ENCODE measurements around the gene ROBO2.

DNA sequence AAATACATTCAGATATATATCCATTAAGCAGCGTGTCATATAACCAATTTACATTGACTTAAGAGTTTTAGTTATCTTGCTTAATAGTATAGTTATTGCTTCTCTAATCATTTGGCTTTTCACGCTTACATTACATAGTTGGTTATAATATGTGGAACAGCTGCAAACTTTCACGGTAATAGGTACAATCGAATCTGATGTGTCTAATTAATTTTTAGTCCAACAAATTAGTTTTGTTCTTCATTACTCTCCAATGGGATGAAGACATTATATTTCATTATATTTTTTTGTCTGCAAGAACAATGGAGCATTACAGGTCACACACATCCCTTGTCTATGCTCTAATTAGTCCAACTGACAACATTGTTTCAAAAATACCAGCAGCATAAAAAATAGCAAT is 546.3 kb downstream of the ROBO2 start:
- TF ChIP-seq POLR2AphosphoS5 (IDR thresholded peaks at IDR 0.05; ENCODE audit: low read depth) (no peak), REST (IDR thresholded peaks at IDR 0.05; ENCODE audit: insufficient replicate concordance, low read depth) (no peak)
- TF ChIP-seq, protein P1, sequence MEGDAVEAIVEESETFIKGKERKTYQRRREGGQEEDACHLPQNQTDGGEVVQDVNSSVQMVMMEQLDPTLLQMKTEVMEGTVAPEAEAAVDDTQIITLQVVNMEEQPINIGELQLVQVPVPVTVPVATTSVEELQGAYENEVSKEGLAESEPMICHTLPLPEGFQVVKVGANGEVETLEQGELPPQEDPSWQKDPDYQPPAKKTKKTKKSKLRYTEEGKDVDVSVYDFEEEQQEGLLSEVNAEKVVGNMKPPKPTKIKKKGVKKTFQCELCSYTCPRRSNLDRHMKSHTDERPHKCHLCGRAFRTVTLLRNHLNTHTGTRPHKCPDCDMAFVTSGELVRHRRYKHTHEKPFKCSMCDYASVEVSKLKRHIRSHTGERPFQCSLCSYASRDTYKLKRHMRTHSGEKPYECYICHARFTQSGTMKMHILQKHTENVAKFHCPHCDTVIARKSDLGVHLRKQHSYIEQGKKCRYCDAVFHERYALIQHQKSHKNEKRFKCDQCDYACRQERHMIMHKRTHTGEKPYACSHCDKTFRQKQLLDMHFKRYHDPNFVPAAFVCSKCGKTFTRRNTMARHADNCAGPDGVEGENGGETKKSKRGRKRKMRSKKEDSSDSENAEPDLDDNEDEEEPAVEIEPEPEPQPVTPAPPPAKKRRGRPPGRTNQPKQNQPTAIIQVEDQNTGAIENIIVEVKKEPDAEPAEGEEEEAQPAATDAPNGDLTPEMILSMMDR (IDR thresholded peaks at IDR 0.05; ENCODE audit: insufficient read depth, low read length) = no peak
